Liver (tissue), 3 donors: ENCODE measurements around the gene ATXN1.

Experiments used
- GABPA ChIP-seq, 2 donors: IDR thresholded peaks in 1 of 2; conservative IDR thresholded peaks in 1 of 2; 2 replicates each; pipeline ENCODE4 v1.6.1; 2016; ENCODE audit warnings: antibody characterized with exemption in 2 of 2, mild to moderate bottlenecking in 1 of 2, moderate library complexity in 1 of 2
- HNF4G ChIP-seq: IDR thresholded peaks from 2 replicates; pipeline ENCODE4 v1.6.1; 2016; ENCODE audit warnings: antibody characterized with exemption
- JUND ChIP-seq, 2 donors: IDR thresholded peaks; 2 replicates each; pipeline ENCODE4 v1.6.1; 2016; ENCODE audit warnings: antibody characterized with exemption in 2 of 2
- NR2F2 ChIP-seq: IDR thresholded peaks from 2 replicates; pipeline ENCODE4 v1.6.1; 2016; ENCODE audit warnings: antibody characterized with exemption
- RAD21 ChIP-seq, 2 donors: IDR thresholded peaks; 2 replicates each; pipeline ENCODE4 v1.6.1; 2016; ENCODE audit warnings: antibody characterized with exemption in 2 of 2, mild to moderate bottlenecking in 2 of 2
- SP1 ChIP-seq: IDR thresholded peaks from 2 replicates; pipeline ENCODE4 v1.6.1; 2018; ENCODE audit warnings: antibody characterized with exemption, mild to moderate bottlenecking
- TF ChIP-seq, protein P1 (sequence below): fragments of 150-350 bp; IDR thresholded peaks from 2 replicates; pipeline ENCODE4 v1.5.1; 2017; ENCODE audit warnings: improper control_type of control experiment, low read depth, low read length; ENCODE audit not compliant: missing input control
- TF ChIP-seq, protein P2 (sequence below): IDR thresholded peaks from 2 replicates; pipeline ENCODE4 v1.6.1; 2016; ENCODE audit warnings: antibody characterized with exemption
- TF ChIP-seq, protein P3 (sequence below): IDR thresholded peaks from 2 replicates; pipeline ENCODE4 v1.6.1; 2016; ENCODE audit warnings: antibody characterized with exemption
- TF ChIP-seq, protein P4 (sequence below): IDR thresholded peaks from 2 replicates; pipeline ENCODE4 v1.6.1; 2016; ENCODE audit warnings: antibody characterized with exemption
- donor health status: healthy.
- donor health status: healthy.

DNA sequence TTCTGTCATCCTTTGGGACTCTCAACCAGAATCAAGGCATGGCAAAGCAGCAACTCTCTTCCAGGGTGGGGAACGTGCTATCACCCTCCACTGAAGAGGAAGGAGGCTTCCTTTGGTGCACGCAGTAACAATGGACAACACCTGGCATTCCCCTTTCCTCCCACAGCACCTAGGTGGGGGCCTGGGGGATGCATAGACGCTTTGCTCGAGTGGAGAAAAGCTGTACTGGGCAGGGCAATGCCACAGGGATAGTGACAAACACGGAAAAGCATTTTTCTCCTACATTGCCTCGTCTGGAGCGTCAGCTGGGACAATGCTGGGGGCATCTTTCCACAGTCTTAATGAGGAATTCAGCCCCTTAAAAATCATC is 439.9 kb downstream of the ATXN1 start:
- TF ChIP-seq, protein P1, sequence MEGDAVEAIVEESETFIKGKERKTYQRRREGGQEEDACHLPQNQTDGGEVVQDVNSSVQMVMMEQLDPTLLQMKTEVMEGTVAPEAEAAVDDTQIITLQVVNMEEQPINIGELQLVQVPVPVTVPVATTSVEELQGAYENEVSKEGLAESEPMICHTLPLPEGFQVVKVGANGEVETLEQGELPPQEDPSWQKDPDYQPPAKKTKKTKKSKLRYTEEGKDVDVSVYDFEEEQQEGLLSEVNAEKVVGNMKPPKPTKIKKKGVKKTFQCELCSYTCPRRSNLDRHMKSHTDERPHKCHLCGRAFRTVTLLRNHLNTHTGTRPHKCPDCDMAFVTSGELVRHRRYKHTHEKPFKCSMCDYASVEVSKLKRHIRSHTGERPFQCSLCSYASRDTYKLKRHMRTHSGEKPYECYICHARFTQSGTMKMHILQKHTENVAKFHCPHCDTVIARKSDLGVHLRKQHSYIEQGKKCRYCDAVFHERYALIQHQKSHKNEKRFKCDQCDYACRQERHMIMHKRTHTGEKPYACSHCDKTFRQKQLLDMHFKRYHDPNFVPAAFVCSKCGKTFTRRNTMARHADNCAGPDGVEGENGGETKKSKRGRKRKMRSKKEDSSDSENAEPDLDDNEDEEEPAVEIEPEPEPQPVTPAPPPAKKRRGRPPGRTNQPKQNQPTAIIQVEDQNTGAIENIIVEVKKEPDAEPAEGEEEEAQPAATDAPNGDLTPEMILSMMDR, result no peak
- TF ChIP-seq, protein P2, sequence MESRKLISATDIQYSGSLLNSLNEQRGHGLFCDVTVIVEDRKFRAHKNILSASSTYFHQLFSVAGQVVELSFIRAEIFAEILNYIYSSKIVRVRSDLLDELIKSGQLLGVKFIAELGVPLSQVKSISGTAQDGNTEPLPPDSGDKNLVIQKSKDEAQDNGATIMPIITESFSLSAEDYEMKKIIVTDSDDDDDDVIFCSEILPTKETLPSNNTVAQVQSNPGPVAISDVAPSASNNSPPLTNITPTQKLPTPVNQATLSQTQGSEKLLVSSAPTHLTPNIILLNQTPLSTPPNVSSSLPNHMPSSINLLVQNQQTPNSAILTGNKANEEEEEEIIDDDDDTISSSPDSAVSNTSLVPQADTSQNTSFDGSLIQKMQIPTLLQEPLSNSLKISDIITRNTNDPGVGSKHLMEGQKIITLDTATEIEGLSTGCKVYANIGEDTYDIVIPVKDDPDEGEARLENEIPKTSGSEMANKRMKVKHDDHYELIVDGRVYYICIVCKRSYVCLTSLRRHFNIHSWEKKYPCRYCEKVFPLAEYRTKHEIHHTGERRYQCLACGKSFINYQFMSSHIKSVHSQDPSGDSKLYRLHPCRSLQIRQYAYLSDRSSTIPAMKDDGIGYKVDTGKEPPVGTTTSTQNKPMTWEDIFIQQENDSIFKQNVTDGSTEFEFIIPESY, result no peak
- TF ChIP-seq, protein P3, sequence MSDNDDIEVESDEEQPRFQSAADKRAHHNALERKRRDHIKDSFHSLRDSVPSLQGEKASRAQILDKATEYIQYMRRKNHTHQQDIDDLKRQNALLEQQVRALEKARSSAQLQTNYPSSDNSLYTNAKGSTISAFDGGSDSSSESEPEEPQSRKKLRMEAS, result no peak
- TF ChIP-seq SP1 (no peak), NR2F2 (no peak), JUND (IDR thresholded peaks at IDR 0.05) (no peak), GABPA (IDR thresholded peaks at IDR 0.05 in 1 of 2, conservative IDR thresholded peaks at IDR 0.05 in 1 of 2) (no peak), RAD21 (IDR thresholded peaks at IDR 0.05) (no peak), HNF4G (no peak)
- TF ChIP-seq, protein P4, sequence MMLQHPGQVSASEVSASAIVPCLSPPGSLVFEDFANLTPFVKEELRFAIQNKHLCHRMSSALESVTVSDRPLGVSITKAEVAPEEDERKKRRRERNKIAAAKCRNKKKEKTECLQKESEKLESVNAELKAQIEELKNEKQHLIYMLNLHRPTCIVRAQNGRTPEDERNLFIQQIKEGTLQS, result no peak
